Measurements from ENCODE around the gene SORL1.

DNA sequence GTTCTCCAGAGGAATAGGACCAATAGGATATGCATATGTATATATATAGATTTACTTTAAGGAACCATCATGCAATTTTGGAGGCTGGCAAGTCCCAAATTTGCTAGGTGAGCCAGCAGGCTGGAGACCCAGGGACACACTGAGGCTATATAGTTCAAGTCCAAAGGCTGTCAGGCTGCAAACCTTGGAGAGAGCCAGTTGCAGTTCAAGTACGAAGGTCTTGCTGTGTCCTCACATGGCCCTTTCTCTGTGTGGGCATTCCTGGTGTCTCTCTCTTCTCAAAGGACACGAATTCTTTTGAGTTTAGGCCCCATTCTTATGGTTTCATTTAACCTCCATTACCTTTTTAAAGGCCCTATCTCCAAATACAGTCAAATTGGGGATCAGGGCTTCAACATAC lies 135.1 kb downstream of the SORL1 start:
- TF ChIP-seq CTCF (conservative IDR thresholded peaks at IDR 0.05; ENCODE audit: low read length) (no peak), EZH2phosphoT487 (IDR thresholded peaks at IDR 0.05; ENCODE audit: borderline replicate concordance) (no peak)

All from Loucy (cell line).